Activated CD4-positive, alpha-beta T cell treated with anti-CD3 and anti-CD28 coated beads, Interleukin-2, amount 50 U/mL, for 24 hours (primary cell): Measurements from ENCODE around the gene CACUL1.
"Not testable (repeated sequence)": the region's sequence is repeated elsewhere in the genome, so short reads cannot be mapped to it uniquely, and the experiment has no call there.

Experiments used
- DNase-seq, 2 donors: peaks; one replicate each; pipeline ENCODE4 v3.0.0-alpha.2; 2020; ENCODE audit warnings: low read depth in 1 of 2, low spot score in 1 of 2

The CACUL1 gene

GRCh38 chr10:118754556-118755423 lies at the start of gene CACUL1:
TSS of gene CACUL1 (minus strand) at chr10:118754970. CDS start at chr10:118754762, 208 bp downstream.
- peak; percentile 98 to 99 for DNase-seq

DNA sequence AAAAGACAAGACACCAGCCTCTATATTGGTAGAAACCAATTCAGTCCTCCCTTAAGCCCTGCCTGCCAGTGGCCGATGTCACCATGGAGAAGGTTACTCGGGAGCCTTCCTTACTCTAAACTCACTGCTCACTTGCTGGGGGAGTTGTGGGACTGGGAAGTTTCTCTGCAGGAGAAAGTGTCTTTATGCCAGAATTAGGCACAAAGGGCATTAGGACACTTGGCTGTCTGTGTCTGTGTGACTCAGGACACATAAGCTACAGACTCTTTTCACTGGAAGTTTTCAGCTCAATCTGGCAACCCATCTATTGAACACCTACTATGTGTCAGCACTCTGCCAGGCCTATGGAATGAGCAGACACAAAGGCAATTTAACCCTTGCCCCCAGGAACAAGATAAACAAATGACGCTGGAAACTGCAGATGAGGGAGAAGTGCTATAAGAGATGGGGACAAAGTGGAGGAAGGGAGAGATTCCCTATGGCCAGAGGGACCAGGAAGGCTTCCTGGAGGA lies 49.5 kb upstream of the CACUL1 start:
- DNase-seq, result no peak

- no peak for DNase-seq
Measured at GRCh38 chr10:118802126-118802793, 47.5 kb upstream of the CACUL1 start.

GRCh38 chr10:118800920-118801319 lies 46.1 kb upstream of the CACUL1 start:
- no peak for DNase-seq

GRCh38 chr10:118799777-118800176 lies 45.0 kb upstream of the CACUL1 start:
- no peak for DNase-seq

- no peak for DNase-seq
Measured at GRCh38 chr10:118798231-118798662, 43.5 kb upstream of the CACUL1 start.

- DNase-seq, result not testable (repeated sequence)
Measured at GRCh38 chr10:118794971-118795370, 40.2 kb upstream of the CACUL1 start.

DNA sequence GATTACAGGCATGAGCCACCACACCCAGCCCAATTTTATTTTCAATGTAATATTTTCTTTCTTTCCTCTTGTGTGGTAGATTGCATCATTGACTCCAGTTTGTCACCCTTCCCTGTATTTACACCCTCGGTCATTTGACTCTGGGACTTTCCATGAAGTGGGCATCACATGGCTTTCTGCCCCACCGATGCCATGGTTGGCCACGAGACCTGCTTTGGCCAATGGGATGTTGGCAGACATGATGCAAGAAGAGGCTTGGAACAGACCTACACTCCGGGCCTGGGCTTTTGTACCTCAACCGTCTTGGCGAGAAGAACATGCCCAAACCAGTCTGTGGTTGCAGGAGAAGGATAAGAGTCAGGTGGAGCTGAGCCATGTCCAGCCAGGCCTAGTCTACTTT lies 38.8 kb upstream of the CACUL1 start:
- DNase-seq, result no peak

- DNase-seq, result no peak
Measured at GRCh38 chr10:118792526-118792925, 37.8 kb upstream of the CACUL1 start.

- DNase-seq, result no peak
Measured at GRCh38 chr10:118790058-118790457, 35.3 kb upstream of the CACUL1 start.

GRCh38 chr10:118785551-118785950 lies 30.8 kb upstream of the CACUL1 start:
- no peak for DNase-seq

DNA sequence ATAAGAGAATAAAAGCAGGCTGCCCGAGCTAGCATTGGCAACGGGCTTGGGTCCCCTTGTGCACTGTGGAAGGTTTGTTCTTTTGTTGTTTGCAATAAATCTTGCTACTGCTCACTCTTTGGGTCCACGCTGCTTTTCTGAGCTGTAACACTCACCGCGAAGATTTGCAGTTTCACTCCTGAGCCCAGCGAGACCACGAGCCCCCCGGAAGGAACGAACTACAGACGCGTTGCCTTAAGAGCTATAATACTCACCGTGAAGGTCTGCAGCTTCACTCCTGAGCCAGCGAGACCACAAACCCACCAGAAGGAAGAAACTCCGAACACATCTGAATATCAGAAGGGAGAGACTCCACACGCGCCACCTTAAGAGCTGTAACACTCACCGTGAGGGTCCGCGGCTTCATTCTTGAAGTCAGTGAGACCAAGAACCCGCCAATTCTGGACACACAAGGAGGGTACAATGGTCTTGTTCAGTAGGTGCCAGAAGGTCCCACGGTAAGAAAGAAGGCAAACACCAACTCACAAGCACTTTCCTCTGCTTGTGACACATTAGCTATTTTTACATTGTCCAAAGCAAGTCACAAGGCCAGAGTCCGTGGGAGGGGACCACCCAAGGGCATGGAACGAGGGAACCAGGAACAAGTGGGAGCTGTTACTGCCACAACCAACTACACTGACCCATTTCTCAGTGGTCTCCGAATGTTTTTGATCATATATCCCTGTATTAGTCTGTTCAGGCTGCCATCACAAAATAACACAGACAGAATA lies 29.2 kb upstream of the CACUL1 start:
- DNase-seq, result no peak

- DNase-seq, result not testable (repeated sequence)
Measured at GRCh38 chr10:118782916-118783465, 28.2 kb upstream of the CACUL1 start.

DNA sequence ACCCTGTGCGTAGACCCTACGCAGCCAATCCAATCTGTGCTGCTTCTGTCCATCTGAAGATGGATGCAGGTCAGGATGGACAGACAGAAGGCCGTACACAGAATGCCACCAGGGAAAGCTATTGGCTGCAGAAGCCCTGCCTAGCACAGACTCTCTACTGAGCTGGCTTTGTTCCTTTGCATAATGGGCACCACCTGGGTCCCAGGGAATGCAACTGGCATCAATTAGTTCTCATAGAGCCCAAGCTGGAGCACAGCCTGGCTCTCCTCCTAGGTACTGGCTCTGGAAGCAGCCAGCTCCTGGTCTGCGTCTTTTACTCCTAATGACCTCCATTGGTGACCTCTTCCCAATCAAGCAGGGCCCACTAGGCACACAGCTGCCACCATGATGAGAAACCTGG lies 26.8 kb upstream of the CACUL1 start:
- no peak for DNase-seq

GRCh38 chr10:118778727-118779126 lies 24.0 kb upstream of the CACUL1 start:
- no peak for DNase-seq

- DNase-seq, result no peak
Measured at GRCh38 chr10:118776960-118777359, 22.2 kb upstream of the CACUL1 start.

- no peak for DNase-seq
Measured at GRCh38 chr10:118776033-118776432, 21.3 kb upstream of the CACUL1 start.

- no peak for DNase-seq
Measured at GRCh38 chr10:118775478-118775877, 20.7 kb upstream of the CACUL1 start.

- no peak for DNase-seq
Measured at GRCh38 chr10:118773041-118773440, 18.3 kb upstream of the CACUL1 start.

- no peak for DNase-seq
Measured at GRCh38 chr10:118771976-118772375, 17.2 kb upstream of the CACUL1 start.
